Liver (tissue), 9 donors: Measurements from ENCODE around the gene ATP2C2. TPM values are rescaled to one million over a fixed set of nuclear protein-coding genes. Genes with fewer than 3 reads are reported as not detected.

Experiments
- DNase-seq: peaks from one replicate; pipeline ENCODE4 v3.0.0-alpha.2; 2017; ENCODE audit warnings: low spot score
- H3K27ac ChIP-seq, 2 donors: one replicate each; pipeline ENCODE4 v1.7.0; 2013; ENCODE audit warnings: inconsistent platforms in 2 of 2, low read length in 2 of 2, control low read depth in 1 of 2, low read depth in 1 of 2, mild to moderate bottlenecking in 1 of 2
- H3K27me3 ChIP-seq, 4 donors: one replicate each; pipeline versions ENCODE4 v1.6.1 to v1.7.0; 2013; ENCODE audit warnings: low read length in 3 of 4, inconsistent platforms in 1 of 4, mild to moderate bottlenecking in 1 of 4, moderate library complexity in 1 of 4; ENCODE audit not compliant: control insufficient read depth in 4 of 4, insufficient read depth in 4 of 4
- H3K36me3 ChIP-seq, 4 donors: one replicate each; pipeline versions ENCODE4 v1.6.1 to v1.7.0; 2013; ENCODE audit warnings: low read length in 3 of 4, mild to moderate bottlenecking in 3 of 4, low read depth in 1 of 4, moderate library complexity in 1 of 4; ENCODE audit not compliant: control insufficient read depth in 4 of 4, insufficient read depth in 3 of 4
- H3K4me1 ChIP-seq, 4 donors: one replicate each; pipeline versions ENCODE4 v1.6.1 to v1.7.0; 2013; ENCODE audit warnings: low read length in 3 of 4, mild to moderate bottlenecking in 3 of 4, moderate library complexity in 1 of 4; ENCODE audit not compliant: control insufficient read depth in 4 of 4, insufficient read depth in 4 of 4
- H3K4me3 ChIP-seq, 3 donors: one replicate each; pipeline versions ENCODE4 v1.6.1 to v1.7.0; 2013; ENCODE audit warnings: low read length in 3 of 3, control low read depth in 1 of 3, low read depth in 1 of 3, mild to moderate bottlenecking in 1 of 3
- H3K9ac ChIP-seq, 2 donors: one replicate each; pipeline ENCODE4 v1.7.0; 2013; ENCODE audit warnings: low read length in 2 of 2, mild to moderate bottlenecking in 2 of 2, moderate library complexity in 2 of 2, control low read depth in 1 of 2, low read depth in 1 of 2
- H3K9me3 ChIP-seq, 4 donors: one replicate each; pipeline versions ENCODE4 v1.6.1 to v1.7.0; 2013; ENCODE audit warnings: low read length in 3 of 4; ENCODE audit not compliant: control insufficient read depth in 4 of 4
- CTCF ChIP-seq: fragments of 150-350 bp; IDR thresholded peaks from 2 replicates; pipeline ENCODE4 v1.5.1; 2017; ENCODE audit warnings: improper control_type of control experiment, low read depth, low read length; ENCODE audit not compliant: missing input control
- EGR1 ChIP-seq, 2 donors: IDR thresholded peaks; 2 replicates each; pipeline ENCODE4 v1.6.1; 2016 to 2018; ENCODE audit warnings: antibody characterized with exemption in 2 of 2, low read depth in 2 of 2
- FOXA1 ChIP-seq: IDR thresholded peaks from 2 replicates; pipeline ENCODE4 v1.6.1; 2016; ENCODE audit warnings: antibody characterized with exemption
- HNF4A ChIP-seq, 2 donors: conservative IDR thresholded peaks; 2 replicates each; pipeline ENCODE4 v1.6.1; 2016; ENCODE audit warnings: antibody characterized with exemption in 2 of 2, mild to moderate bottlenecking in 2 of 2
- HNF4G ChIP-seq: IDR thresholded peaks from 2 replicates; pipeline ENCODE4 v1.6.1; 2016; ENCODE audit warnings: antibody characterized with exemption
- RAD21 ChIP-seq, 2 donors: IDR thresholded peaks; 2 replicates each; pipeline ENCODE4 v1.6.1; 2016; ENCODE audit warnings: antibody characterized with exemption in 2 of 2, mild to moderate bottlenecking in 2 of 2
- RXRA ChIP-seq, 2 donors: IDR thresholded peaks; 2 replicates each; pipeline ENCODE4 v1.6.1; 2017 to 2018; ENCODE audit warnings: antibody characterized with exemption in 2 of 2, mild to moderate bottlenecking in 1 of 2
- SP1 ChIP-seq: IDR thresholded peaks from 2 replicates; pipeline ENCODE4 v1.6.1; 2018; ENCODE audit warnings: antibody characterized with exemption, mild to moderate bottlenecking
- WGBS: extraction: QIAGEN DNeasy Blood & Tissue Kit; methylation state at CpG from one replicate; pipeline ENCODE4 v1.1.7; 2013; 5-methylcytosine and 5-hydroxymethylcytosine counted together
- polyA plus RNA-seq, 2 donors: library from polyadenylated mRNA; stranded (reverse) in 1 of 2; unstranded in 1 of 2; fragments of 200-250 nt in 1 of 2; fragments of >200 nt in 1 of 2; fragmentation: Nextera tagmentation in 1 of 2; extraction: Ambion mirVana in 1 of 2; gene quantifications; one replicate each; pipeline versions ENCODE4 v1.2.1 to v1.2.3, GENCODE V29; 2013 to 2015
- total RNA-seq, 2 donors: library from RNA; depleted of rRNA; stranded (reverse); fragments of >200 nt; gene quantifications; one replicate each; pipeline ENCODE4 v1.2.3, GENCODE V29; 2014
- TF ChIP-seq, protein P1 (sequence below): IDR thresholded peaks from 2 replicates; pipeline ENCODE4 v1.6.1; 2016; ENCODE audit warnings: antibody characterized with exemption, mild to moderate bottlenecking
- TF ChIP-seq, protein P2 (sequence below): IDR thresholded peaks from 2 replicates; pipeline ENCODE4 v1.6.1; 2016; ENCODE audit warnings: antibody characterized with exemption
- donor health status: healthy.
- donor health status: healthy.
- donor health status: healthy.
- donor health status: healthy.
- donor health status: healthy.

Gene ATP2C2
- total and polyA plus RNA-seq, 4 donors: 0.05 to 0.33 (median 0.22) TPM

DNA sequence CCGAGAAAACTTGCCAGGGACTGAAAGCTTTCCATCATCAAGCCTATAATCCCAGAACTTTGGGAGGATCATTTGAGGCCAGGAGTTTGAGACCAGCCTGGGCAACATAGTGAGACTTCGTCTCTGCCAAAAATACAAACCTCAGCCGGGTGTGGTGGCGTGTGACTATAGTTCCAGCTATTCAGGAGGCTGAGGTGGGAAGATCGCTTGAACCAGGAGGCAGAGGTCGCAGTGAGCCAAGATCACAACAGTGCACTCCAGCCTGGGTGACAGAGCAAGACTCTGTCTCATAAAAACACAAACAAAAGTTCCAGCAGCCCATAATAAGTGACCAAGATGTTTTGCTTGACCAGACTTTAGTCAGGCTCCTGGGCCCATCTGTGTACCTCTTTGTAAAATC, 134.2 kb downstream of the ATP2C2 start:
- no peak overlapping the region for H3K4me3 ChIP-seq
- peaks cover 2 to 16% (median 10%) of the 10 kb centered on the region in 4 donors for H3K4me1 ChIP-seq
- 99% methylated on average over 6 of the region's 6 CpGs for WGBS
- TF ChIP-seq HNF4A (conservative IDR thresholded peaks at IDR 0.05) (no peak), RXRA (IDR thresholded peaks at IDR 0.05) (no peak), CTCF (no peak), SP1 (no peak), FOXA1 (no peak)
- DNase-seq: no peak
- H3K36me3 ChIP-seq: peaks cover 0 to 3% (median 0%) of the 10 kb centered on the region in 4 donors
- no peaks in the 10 kb centered on the region for H3K9me3 ChIP-seq
- H3K27ac ChIP-seq: no peak overlapping the region
- H3K9ac ChIP-seq: no peak overlapping the region
- no peaks in the 10 kb centered on the region for H3K27me3 ChIP-seq

GRCh38 chr16:84503751-84504395, 135.5 kb downstream of the ATP2C2 start:
- peak overlapping the region in 2 of 3 donors; percentile 62 to 67 for H3K4me3 ChIP-seq
- peaks cover 2 to 16% (median 10%) of the 10 kb centered on the region in 4 donors for H3K4me1 ChIP-seq
- no peak for DNase-seq
- H3K27ac ChIP-seq: peak overlapping the region in 1 of 2 donors; percentile 16
- H3K9me3 ChIP-seq: no peaks in the 10 kb centered on the region
- 56% methylated on average over 13 of the region's 13 CpGs for WGBS
- H3K9ac ChIP-seq: no peak overlapping the region
- TF ChIP-seq RXRA (IDR thresholded peaks at IDR 0.05) (no peak), SP1 (no peak), CTCF (no peak), EGR1 (IDR thresholded peaks at IDR 0.05; ENCODE audit: low read depth in 2 of 2) (no peak), HNF4G (no peak), RAD21 (IDR thresholded peaks at IDR 0.05) (no peak)
- TF ChIP-seq, protein P1, sequence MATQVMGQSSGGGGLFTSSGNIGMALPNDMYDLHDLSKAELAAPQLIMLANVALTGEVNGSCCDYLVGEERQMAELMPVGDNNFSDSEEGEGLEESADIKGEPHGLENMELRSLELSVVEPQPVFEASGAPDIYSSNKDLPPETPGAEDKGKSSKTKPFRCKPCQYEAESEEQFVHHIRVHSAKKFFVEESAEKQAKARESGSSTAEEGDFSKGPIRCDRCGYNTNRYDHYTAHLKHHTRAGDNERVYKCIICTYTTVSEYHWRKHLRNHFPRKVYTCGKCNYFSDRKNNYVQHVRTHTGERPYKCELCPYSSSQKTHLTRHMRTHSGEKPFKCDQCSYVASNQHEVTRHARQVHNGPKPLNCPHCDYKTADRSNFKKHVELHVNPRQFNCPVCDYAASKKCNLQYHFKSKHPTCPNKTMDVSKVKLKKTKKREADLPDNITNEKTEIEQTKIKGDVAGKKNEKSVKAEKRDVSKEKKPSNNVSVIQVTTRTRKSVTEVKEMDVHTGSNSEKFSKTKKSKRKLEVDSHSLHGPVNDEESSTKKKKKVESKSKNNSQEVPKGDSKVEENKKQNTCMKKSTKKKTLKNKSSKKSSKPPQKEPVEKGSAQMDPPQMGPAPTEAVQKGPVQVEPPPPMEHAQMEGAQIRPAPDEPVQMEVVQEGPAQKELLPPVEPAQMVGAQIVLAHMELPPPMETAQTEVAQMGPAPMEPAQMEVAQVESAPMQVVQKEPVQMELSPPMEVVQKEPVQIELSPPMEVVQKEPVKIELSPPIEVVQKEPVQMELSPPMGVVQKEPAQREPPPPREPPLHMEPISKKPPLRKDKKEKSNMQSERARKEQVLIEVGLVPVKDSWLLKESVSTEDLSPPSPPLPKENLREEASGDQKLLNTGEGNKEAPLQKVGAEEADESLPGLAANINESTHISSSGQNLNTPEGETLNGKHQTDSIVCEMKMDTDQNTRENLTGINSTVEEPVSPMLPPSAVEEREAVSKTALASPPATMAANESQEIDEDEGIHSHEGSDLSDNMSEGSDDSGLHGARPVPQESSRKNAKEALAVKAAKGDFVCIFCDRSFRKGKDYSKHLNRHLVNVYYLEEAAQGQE: no peak
- TF ChIP-seq, protein P2, sequence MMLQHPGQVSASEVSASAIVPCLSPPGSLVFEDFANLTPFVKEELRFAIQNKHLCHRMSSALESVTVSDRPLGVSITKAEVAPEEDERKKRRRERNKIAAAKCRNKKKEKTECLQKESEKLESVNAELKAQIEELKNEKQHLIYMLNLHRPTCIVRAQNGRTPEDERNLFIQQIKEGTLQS: no peak
- H3K36me3 ChIP-seq: no peaks in the 10 kb centered on the region
- H3K27me3 ChIP-seq: no peaks in the 10 kb centered on the region
